D341Med (cell line): ENCODE data around the gene GEMIN5.

Experiments
- DNase-seq: peaks from one replicate; pipeline ENCODE4 v3.0.0; 2012; ENCODE audit warnings: low spot score

Gene GEMIN5

DNA sequence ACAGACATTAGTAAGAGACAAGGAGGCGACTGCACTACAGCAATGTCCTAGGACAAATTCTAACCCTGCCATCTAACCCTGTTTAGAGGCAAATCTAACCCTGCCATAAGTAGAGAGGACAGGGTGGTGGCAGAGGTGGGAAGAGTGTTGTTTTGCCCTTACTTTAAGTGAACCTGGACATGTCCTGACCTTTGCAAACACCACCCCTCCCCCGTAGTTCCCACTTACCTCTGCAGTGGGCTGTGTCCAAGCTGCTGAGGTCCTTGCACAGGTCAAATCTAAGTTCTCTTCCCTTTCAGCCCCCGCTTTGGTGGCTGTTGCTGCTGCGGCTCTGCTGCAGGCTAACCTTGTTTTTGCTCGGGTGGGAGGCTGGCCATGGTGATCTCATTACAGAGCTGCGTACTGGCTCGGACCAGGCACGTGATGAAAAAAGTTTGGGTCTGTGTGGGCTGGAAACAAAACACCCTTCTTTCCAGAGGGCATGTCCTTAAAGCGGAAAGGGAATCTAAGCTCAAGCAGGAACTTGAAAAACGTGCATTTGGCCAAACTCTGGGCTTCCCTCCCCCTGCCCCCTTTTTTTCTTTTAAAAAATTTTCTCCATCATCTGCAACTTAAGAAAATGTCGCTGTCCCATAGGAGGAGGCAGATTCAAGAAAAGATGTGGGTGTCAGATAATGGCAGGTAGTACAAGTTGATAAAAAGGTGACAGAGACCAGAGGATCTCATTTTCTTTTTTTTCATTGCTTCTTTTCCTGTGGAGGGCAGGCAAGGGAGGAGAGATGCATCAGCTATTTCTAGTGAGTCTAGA, 87.6 kb downstream of the GEMIN5 start, which contains the start of gene FAXDC2:
Gene FAXDC2, minus strand, starts transcription at position 349 of the 808 bp plus-strand sequence. CDS start 12,425 bp downstream, outside the sequence.
- DNase-seq, result no peak

DNA sequence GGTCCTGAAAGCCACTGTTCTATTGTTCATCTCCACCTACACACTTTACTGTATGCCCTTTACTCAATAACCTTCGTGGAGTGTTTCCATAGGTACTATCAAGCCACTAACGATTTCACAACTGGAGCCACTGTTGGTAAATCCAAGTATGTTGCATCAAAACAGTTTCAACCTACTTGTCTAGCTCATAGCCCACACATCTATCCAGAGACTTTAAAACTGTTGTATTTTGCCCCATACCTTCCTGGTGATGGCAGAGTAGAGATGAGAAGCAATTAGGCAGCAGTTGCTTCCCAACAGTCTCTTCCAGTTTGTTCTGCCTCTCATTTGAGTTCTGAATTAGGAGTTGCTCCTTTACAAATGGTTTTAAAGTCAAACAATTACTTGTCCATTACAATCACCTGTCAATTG, 88.2 kb downstream of the GEMIN5 start:
- no peak for DNase-seq

DNA sequence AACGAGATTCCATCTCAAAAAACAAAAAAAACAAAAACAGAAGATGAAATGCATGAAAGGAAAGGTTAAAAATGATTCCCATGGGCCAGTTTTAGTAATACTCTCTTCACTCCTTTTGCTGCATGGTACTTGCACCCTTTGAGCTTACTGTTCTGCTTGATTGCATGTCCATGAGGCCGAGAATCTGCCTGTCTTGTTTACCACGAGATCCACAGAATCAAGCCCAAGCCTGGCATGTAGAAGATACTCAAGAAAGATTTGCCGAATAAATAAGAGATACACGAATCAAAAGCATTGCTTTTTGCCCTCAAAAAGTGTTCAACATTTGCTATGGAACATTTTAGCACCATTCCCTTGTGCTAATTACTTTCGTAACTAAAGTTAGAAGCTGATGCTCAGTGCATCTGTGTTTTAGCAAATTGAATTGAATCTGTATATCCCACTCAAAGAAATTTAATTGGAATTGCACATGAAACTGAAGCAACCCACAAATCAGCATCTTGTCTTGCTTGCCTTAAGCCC, 88.7 kb downstream of the GEMIN5 start:
- DNase-seq, result no peak

- DNase-seq, result no peak
Observed at GRCh38 chr5:154844809-154845208, 93.2 kb downstream of the GEMIN5 start.

- no peak for DNase-seq
Observed at GRCh38 chr5:154842689-154843530, 95.1 kb downstream of the GEMIN5 start.

GRCh38 chr5:154841273-154841661, 96.7 kb downstream of the GEMIN5 start:
- no peak for DNase-seq

DNA sequence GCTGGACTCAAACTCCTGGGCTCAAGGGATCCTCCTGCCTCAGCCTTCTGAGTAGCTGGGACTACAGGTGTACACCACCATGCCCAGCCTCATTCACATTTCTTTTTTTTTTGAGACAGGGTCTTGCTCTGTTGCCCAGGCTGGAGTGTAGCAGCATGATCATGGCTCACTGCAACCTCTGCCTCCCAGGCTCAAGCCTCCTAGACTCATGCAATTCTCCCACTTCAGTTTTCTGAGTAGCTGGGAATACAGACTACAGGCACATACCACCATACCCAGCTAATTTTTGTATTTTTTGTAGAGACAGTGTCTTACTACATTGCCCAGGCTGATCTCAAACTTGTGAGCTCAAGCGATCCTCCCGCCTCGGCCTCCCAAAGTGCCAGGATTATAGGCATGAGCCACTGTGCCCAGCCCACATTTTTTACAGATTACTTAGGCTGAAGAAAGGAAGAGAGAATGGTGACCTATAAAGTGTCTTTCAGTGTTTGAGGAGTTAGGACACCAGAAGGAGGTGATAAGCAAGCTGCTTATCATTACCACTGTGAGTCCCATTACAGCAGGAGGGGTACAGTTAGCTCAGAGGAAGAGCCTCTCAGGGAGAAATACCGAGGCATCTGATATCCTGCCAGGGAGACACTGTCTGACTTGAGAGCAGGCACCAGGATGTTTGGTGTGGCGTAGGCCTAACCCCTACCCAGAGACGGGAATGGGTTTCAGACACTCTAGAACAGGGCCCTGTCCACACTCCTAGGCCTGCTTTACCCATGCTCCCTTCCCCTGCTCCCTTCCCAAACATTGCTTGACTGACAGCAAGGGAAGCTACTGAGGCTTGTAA, 97.4 kb downstream of the GEMIN5 start:
- no peak for DNase-seq
